HT-29 (cell line): ENCODE measurements around the gene NPBWR2. TPM values are rescaled to one million over a fixed set of nuclear protein-coding genes. Genes with fewer than 3 reads are reported as not detected.
"Not testable (repeated sequence)": the region's sequence is repeated elsewhere in the genome, so short reads cannot be mapped to it uniquely, and the experiment has no call there.

Experiments
- DNase-seq: peaks from one replicate; pipeline ENCODE4 v3.0.0-alpha.2; 2015; ENCODE audit warnings: low spot score
- total RNA-seq: library from RNA; depleted of rRNA; stranded (reverse); fragments of >200 nt; shearing (Covaris generic); gene quantifications from 2 replicates; pipeline ENCODE4 v1.2.3, GENCODE V29; 2014

Gene NPBWR2
- total RNA-seq, 1 experiment from 2014 or later, result not detected

DNA sequence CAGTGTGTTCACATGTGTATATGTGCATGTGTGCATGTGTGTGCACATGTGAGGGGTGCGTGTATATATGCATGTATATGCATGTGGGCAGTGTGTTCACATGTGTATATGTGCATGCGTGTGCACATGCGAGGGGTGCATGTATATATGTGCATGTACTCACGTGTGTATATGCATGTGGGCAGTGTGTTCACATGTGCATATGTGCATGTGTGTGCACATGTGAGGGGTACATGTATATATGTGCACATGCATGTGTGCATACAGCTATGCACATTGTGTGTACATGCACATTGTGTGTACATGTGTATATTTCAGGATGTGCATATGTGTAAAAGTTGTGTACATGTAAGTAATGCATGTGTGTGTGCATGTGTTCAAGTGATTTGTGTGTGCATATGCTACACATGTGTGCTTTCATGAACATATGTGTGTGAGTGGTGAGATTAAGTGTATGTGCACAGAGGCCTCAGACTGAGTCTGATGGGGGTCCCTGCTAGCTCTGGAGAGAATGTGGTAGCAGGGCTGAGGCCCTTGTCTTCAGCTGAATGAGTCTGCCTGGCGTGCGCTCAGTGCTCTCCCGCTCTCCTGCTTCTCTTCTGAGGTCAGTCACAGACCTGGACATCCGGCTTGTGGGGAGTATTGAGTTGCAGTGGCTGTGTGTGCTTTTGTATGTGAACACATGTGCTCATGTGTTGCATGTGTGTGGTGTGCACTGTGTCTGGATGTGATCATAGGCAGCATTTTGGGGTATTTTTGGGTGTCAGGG lies 37.0 kb upstream of the NPBWR2 start:
- no peak for DNase-seq

GRCh38 chr20:64143018-64143801 lies 35.8 kb upstream of the NPBWR2 start:
- DNase-seq, result no peak

DNA sequence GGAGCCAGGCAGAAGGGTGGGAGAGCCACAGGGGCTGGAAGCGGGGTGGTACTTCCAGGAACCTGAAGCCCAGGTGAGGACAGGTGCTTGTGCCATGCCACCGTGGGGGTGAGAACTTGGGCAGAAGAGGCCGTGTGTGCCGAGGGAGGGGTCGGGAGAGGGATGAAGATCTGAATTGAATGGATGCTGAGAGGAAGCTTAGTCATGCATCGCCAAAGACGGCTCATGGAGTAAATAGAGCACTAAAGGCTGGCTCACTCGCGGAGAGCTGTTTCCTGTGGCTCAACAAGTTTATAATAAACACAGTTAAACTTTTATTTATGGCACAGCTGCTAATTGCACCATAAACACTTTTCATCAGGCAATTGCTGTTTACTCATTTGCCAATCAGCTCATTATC lies 35.2 kb upstream of the NPBWR2 start:
- no peak for DNase-seq

GRCh38 chr20:64140956-64141355 lies 33.6 kb upstream of the NPBWR2 start:
- DNase-seq, result no peak

GRCh38 chr20:64140061-64140931 lies 32.9 kb upstream of the NPBWR2 start:
- DNase-seq, result no peak

DNA sequence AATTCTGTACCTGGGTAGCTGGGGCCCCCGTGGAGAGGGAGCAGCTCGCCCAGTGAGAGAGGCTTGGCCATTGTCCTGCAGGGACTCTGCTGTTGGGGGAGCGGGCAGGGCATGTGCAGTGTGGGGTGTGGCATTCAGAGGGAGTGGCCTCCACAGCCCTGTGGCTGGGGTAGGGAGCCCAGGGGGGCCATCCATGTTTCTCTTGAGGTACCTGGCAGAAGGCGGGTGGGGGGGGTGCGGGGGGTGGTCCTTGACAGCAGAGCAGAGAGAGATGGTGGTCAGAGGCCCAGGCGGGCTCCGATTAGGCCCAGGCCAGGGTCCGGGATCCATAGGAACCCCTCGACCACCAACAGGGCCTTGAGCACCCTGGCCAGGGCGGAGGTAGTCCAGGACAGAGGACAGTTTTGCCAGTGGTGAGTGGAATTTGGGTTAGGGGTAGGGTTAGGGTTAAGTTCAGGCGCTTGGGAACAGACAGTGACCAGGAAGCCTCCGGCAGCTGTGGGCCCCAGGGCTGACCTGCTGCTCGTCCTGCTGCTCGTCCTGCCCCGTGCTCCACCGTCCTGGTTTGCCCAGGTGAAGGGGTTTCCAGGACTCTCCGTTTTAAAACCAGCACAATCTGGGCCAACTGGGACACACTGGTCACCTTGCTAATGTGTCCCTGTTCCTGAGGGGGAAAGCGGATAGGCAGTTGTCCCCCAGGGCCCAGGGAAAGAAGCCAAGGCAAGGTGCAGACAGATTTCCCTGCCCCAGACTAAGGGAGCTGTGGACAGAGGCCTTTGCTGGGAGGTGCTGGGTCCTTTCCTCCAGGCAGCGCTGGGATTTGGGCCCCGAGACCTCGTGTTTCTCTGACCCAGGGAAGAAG lies 32.1 kb upstream of the NPBWR2 start:
- DNase-seq, result no peak

GRCh38 chr20:64138276-64138815 lies 31.0 kb upstream of the NPBWR2 start:
- DNase-seq, result no peak

DNA sequence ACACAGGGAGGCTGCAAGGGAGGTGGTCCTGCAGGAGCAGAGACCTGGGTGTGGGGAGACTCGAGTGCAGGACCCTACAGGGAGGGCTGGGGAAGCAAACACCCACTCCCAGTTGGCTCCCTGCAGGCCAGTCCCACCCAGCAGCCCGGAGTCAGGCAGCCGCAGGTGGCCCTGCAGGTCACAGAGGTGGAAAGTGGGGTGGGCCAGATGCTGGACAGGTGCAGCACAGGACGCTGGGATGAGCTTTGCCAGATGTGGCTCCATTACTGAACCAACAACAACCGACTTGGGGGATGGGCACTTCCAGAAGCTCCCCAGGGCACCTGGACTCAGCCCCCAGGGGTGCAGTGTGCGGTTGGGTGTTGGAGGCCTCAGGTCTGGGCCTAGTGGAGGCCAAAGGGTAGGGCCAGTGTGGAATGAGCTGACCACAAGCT lies 30.2 kb upstream of the NPBWR2 start:
- DNase-seq, result no peak

DNA sequence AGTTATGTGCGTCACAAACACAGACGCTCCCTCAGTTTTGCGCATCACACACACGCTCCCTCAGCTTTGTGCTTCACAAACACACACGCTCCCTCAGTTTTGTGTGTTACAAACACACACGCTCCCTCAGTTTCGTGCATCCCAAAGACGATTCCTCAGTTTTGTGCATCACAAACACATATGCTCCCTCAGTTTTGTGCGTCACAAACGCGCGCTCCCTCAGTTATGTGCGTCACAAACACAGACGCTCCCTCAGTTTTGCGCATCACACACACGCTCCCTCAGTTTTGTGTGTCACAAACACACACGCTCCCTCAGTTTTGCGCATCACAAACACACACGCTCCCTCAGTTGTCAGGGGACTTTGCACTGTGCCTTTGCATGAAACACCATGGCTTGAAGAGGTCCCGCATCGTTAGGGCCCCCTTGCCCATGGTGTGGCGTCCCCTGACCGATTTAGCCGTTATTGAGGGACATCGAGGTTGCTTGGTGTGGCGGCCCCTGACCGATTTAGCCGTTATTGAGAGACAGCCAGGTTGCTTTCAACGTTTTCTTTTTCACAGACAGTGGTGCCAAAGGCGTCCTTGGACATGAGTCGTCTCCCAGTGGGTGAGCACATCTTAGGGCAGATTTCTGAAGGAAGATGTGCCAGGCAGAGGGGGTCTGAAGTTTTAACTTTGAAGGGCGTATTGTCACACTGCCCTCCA lies 28.8 kb upstream of the NPBWR2 start:
- DNase-seq, result no peak

- not testable (repeated sequence) for DNase-seq
Observed at GRCh38 chr20:64134744-64135143, 27.4 kb upstream of the NPBWR2 start.

DNA sequence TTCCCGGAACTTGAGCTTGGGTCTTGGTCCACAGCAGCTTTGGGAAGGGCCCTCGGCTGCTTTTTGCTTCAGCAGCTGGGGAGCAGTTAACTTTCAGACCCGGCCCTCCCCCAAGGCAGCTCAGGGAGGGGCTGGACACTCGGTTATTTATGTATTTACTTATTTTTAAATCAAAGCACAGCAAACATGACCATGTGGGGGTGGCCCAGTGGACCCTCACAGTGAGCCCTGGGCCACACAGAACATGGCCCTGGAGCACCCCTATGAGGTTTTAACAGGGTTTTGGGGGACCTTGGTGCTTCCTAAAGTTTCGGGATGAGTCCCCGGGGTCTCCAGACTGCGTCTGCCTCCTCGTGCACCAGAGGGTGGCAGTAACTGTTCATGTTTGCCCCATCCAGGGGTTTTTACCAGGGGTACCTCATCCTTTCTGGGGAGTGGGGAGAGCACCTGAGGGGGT lies 26.6 kb upstream of the NPBWR2 start:
- peak; percentile 45 for DNase-seq

DNA sequence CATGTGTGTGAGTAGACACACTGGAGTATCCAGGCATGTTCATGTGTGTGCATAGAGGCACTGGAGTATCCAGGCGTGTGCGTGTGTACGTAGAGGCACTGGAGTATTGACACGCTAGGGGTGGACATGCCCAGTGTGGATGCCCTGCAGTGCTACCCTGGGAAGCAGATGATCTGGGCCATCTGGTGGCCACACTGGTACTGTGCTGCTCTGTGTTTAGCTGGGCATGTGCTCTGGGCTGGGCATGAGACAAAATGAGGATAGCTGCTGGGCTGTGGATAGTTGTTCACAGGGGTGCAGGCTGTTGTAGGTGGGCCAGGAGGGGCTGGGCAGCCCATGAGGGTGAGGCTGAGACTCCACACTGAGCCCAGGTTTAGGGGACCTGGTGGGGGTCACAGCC lies 24.0 kb upstream of the NPBWR2 start:
- peak; percentile 83 for DNase-seq

- no peak for DNase-seq
Observed at GRCh38 chr20:64130876-64131275, 23.5 kb upstream of the NPBWR2 start.

DNA sequence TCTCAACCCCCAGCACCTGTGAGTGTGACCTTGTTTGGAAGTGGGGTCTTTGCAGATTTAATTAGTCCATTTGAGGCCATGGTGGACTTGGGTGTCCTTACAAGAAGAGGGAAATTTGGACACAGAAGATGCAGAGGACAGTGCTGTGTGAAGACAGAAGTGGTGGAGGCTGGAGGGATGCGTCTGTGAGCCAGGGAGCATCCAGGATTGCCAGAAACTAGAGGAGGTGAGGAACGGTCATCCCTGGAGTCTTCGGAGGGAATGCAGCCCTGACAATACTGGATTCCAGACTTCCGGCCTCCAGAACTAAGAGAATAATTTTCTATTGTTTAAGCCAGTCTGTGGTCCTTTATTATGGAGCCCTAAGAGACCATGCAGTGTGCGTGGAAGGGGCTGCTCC lies 22.9 kb upstream of the NPBWR2 start:
- DNase-seq, result no peak

- no peak for DNase-seq
Observed at GRCh38 chr20:64129146-64129782, 21.9 kb upstream of the NPBWR2 start.

GRCh38 chr20:64123517-64123916 lies 16.2 kb upstream of the NPBWR2 start:
- not testable (repeated sequence) for DNase-seq

- DNase-seq, result not testable (repeated sequence)
Observed at GRCh38 chr20:64122927-64123326, 15.6 kb upstream of the NPBWR2 start.

- DNase-seq, result no peak
Observed at GRCh38 chr20:64121586-64121985, 14.2 kb upstream of the NPBWR2 start.

DNA sequence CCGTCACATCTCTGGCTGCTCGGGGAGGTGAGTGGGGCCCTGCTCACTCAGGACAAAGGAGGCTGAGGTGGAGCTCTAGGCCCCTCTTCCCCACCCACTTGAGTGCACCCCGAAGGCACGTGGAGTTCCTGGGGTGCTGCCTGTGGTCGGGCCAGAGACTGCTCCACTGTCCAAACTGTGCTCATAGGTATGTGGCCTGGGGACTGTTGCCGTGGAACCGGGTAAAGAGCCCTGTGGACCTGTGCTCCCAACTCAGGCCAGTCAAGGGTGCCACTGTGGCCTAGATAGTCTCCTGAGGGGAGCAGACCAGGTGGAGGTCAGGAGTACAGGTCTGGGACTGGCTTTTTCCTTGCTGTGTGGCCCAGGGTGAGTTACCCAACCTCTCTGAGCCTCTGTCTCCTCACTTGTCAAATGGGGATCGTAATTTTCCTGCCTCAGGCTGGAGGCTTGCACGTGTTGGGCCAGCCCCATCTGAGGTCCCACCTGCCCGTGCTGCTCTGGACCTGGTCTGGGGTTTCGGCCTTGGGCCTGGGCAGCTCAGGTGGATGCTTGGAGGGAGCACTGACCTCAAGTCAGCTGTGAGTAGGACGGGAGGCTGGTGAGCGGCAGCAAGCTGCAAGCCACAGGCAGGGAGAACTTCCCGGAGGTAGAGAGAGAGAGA lies 12.4 kb upstream of the NPBWR2 start:
- no peak for DNase-seq
